ENCODE data around the gene TUFT1. TPM values are rescaled to one million over a fixed set of nuclear protein-coding genes. Genes with fewer than 3 reads are reported as not detected.

Gene TUFT1
- total and polyA plus RNA-seq, 2 of the 8 experiments (the other 6 are each of a cell fraction or from before 2014, with no cell fraction given) = 7.3 to 10.4 TPM

GRCh38 chr1:151579436-151580225 is 39.5 kb downstream of the TUFT1 start (continued):
- no peak for TF ChIP-seq ZNF274 (IDR thresholded peaks at IDR 0.05; ENCODE audit: borderline replicate concordance, extremely low read depth, low read length)
